ENCODE measurements around the gene AFF2. TPM values are rescaled to one million over a fixed set of nuclear protein-coding genes. Genes with fewer than 3 reads are reported as not detected.

Gene AFF2
- total and polyA plus RNA-seq, 2 donors from 2014 or later = 0.09 to 5.7 TPM

GRCh38 chrX:148580016-148580415 is 79.6 kb downstream of the AFF2 start:
- Histone ChIP-seq H3K4me1 (ENCODE audit: control insufficient read depth in 2 of 3, insufficient read depth in 2 of 3, low read depth in 1 of 3, low read length in 3 of 3) (no peaks in the 10 kb centered on the region), H3K9me3 (ENCODE audit: control insufficient read depth in 2 of 3, insufficient read depth in 1 of 3, low read length in 3 of 3) (no peaks in the 10 kb centered on the region), H3K4me3 (ENCODE audit: low read length in 3 of 3) (no peak overlapping the region), H3K27me3 (ENCODE audit: control insufficient read depth, insufficient read depth, low read length) (no peaks in the 10 kb centered on the region), H3K9ac (ENCODE audit: low read length in 3 of 3) (no peak overlapping the region), H3K27ac (ENCODE audit: low read depth in 2 of 2, low read length in 2 of 2) (no peak overlapping the region), H3K36me3 (ENCODE audit: control insufficient read depth in 2 of 3, insufficient read depth in 3 of 3, low read length in 3 of 3) (no peaks in the 10 kb centered on the region)
- intact Hi-C loops (cut with DNase I) = no loop called here
- no peak for TF ChIP-seq CTCF (IDR thresholded peaks at IDR 0.05; ENCODE audit: borderline replicate concordance, extremely low read depth, insufficient read depth)
- DNase-seq (no peak), FAIRE-seq (no peak)

- no peak for TF ChIP-seq CTCF (IDR thresholded peaks at IDR 0.05; ENCODE audit: borderline replicate concordance, extremely low read depth, insufficient read depth)
- Histone ChIP-seq H3K4me1 (ENCODE audit: control insufficient read depth in 2 of 3, insufficient read depth in 2 of 3, low read depth in 1 of 3, low read length in 3 of 3) (no peaks in the 10 kb centered on the region), H3K36me3 (ENCODE audit: control insufficient read depth in 2 of 3, insufficient read depth in 3 of 3, low read length in 3 of 3) (no peaks in the 10 kb centered on the region), H3K9me3 (ENCODE audit: control insufficient read depth in 2 of 3, insufficient read depth in 1 of 3, low read length in 3 of 3) (no peaks in the 10 kb centered on the region), H3K27ac (ENCODE audit: low read depth in 2 of 2, low read length in 2 of 2) (no peak overlapping the region), H3K9ac (ENCODE audit: low read length in 3 of 3) (no peak overlapping the region), H3K4me3 (ENCODE audit: low read length in 3 of 3) (no peak overlapping the region), H3K27me3 (ENCODE audit: control insufficient read depth, insufficient read depth, low read length) (no peaks in the 10 kb centered on the region)
- FAIRE-seq (no peak), DNase-seq (no peak)
- intact Hi-C loops (cut with DNase I) = no loop called here
These were observed 81.9 kb downstream of the AFF2 start for GRCh38 chrX:148582353-148582752.

- intact Hi-C loops (cut with DNase I) = no loop called here
- no peaks in the 10 kb centered on the region for H3K27me3 ChIP-seq (ENCODE audit: control insufficient read depth, insufficient read depth, low read length)
- DNase-seq (no peak), FAIRE-seq (no peak)
- H3K9me3 ChIP-seq (ENCODE audit: control insufficient read depth in 2 of 3, insufficient read depth in 1 of 3, low read length in 3 of 3) = no peaks in the 10 kb centered on the region
- no peak for TF ChIP-seq CTCF (IDR thresholded peaks at IDR 0.05; ENCODE audit: borderline replicate concordance, extremely low read depth, insufficient read depth)
- H3K36me3 ChIP-seq (ENCODE audit: control insufficient read depth in 2 of 3, insufficient read depth in 3 of 3, low read length in 3 of 3) = no peaks in the 10 kb centered on the region
- no peaks in the 10 kb centered on the region for H3K4me1 ChIP-seq (ENCODE audit: control insufficient read depth in 2 of 3, insufficient read depth in 2 of 3, low read depth in 1 of 3, low read length in 3 of 3)
- no peak overlapping the region for H3K4me3 ChIP-seq (ENCODE audit: low read length in 3 of 3)
- H3K9ac ChIP-seq (ENCODE audit: low read length in 3 of 3) = no peak overlapping the region
- H3K27ac ChIP-seq (ENCODE audit: low read depth in 2 of 2, low read length in 2 of 2) = no peak overlapping the region
These were observed 88.4 kb downstream of the AFF2 start for GRCh38 chrX:148588649-148589310.

- no peaks in the 10 kb centered on the region for H3K36me3 ChIP-seq (ENCODE audit: control insufficient read depth in 2 of 3, insufficient read depth in 3 of 3, low read length in 3 of 3)
- TF ChIP-seq CTCF (IDR thresholded peaks at IDR 0.05; ENCODE audit: borderline replicate concordance, extremely low read depth, insufficient read depth) = no peak
- H3K27ac ChIP-seq (ENCODE audit: low read depth in 2 of 2, low read length in 2 of 2) = no peak overlapping the region
- FAIRE-seq = no peak
- no peak for DNase-seq
- H3K9ac ChIP-seq (ENCODE audit: low read length in 3 of 3) = no peak overlapping the region
- no peaks in the 10 kb centered on the region for H3K27me3 ChIP-seq (ENCODE audit: control insufficient read depth, insufficient read depth, low read length)
- no peaks in the 10 kb centered on the region for H3K9me3 ChIP-seq (ENCODE audit: control insufficient read depth in 2 of 3, insufficient read depth in 1 of 3, low read length in 3 of 3)
- H3K4me1 ChIP-seq (ENCODE audit: control insufficient read depth in 2 of 3, insufficient read depth in 2 of 3, low read depth in 1 of 3, low read length in 3 of 3) = no peaks in the 10 kb centered on the region
- intact Hi-C loops (cut with DNase I) = no loop called here
- H3K4me3 ChIP-seq (ENCODE audit: low read length in 3 of 3) = no peak overlapping the region
These were observed 92.2 kb downstream of the AFF2 start for GRCh38 chrX:148592595-148592994.
